Heart left ventricle (tissue), 16 donors: ENCODE measurements around the gene FBXO33. TPM values are rescaled to one million over a fixed set of nuclear protein-coding genes. Genes with fewer than 3 reads are reported as not detected.
"Not testable (repeated sequence)": the region's sequence is repeated elsewhere in the genome, so short reads cannot be mapped to it uniquely, and the experiment has no call there.

Source experiments
- ATAC-seq, 4 donors: fragments of 200-7000 bp; cut with Tn5 transposase; one replicate each; pipeline ENCODE4 v1.9.1; 2020 to 2022; ENCODE audit warnings: moderate library complexity in 4 of 4, mild to moderate bottlenecking in 3 of 4, moderate number of reproducible peaks in 1 of 4
- DNase-seq, 5 donors: peaks; one replicate each; pipeline ENCODE4 v3.0.0-alpha.2; 2020
- H3K27ac ChIP-seq, 12 donors: fragments of 200-600 bp; sonication (generic) in 4 of 12; one replicate each; pipeline versions ENCODE4 v1.5.0 to v1.8.0; 2016 to 2022; ENCODE audit warnings: mild to moderate bottlenecking in 2 of 12
- H3K27me3 ChIP-seq, 9 donors: fragments of 200-600 bp; sonication (generic) in 2 of 9; one replicate each; pipeline versions ENCODE4 v1.5.1 to v1.8.0; 2016 to 2022; ENCODE audit warnings: mild to moderate bottlenecking in 3 of 9
- H3K36me3 ChIP-seq, 9 donors: fragments of 200-600 bp; sonication (generic) in 2 of 9; one replicate each; pipeline versions ENCODE4 v1.5.0 to v1.8.0; 2018 to 2022; ENCODE audit warnings: mild to moderate bottlenecking in 2 of 9
- H3K4me1 ChIP-seq, 12 donors: fragments of 200-600 bp; sonication (generic) in 4 of 12; one replicate each; pipeline versions ENCODE4 v1.5.0 to v1.8.0; 2016 to 2022; ENCODE audit warnings: mild to moderate bottlenecking in 3 of 12
- H3K4me3 ChIP-seq, 12 donors: fragments of 200-600 bp; sonication (generic) in 4 of 12; one replicate each; pipeline versions ENCODE4 v1.5.0 to v1.8.0; 2017 to 2022; ENCODE audit warnings: mild to moderate bottlenecking in 9 of 12, moderate library complexity in 4 of 12
- H3K9me3 ChIP-seq, 12 donors: fragments of 200-600 bp; sonication (generic) in 4 of 12; one replicate each; pipeline versions ENCODE4 v1.5.0 to v1.8.0; 2016 to 2022; ENCODE audit warnings: mild to moderate bottlenecking in 1 of 12
- POLR2A ChIP-seq, 2 donors: fragments of 450-650 bp; IDR thresholded peaks; one replicate each; pipeline ENCODE4 v1.6.1; 2017; ENCODE audit warnings: antibody characterized with exemption in 2 of 2, mild to moderate bottlenecking in 2 of 2, moderate library complexity in 2 of 2
- WGBS, 4 donors: extraction: QIAGEN DNeasy Blood & Tissue Kit in 2 of 4; methylation state at CpG; one replicate each; pipeline versions ENCODE4 v1.1.5 to v1.1.7; 2013 to 2018; 5-methylcytosine and 5-hydroxymethylcytosine counted together
- intact Hi-C, 10 donors: fragments of 100-400 bp; cut with DNase I; formaldehyde crosslinking; loops; one replicate each; pipeline versions ENCODE4 v1.11.1 to v1.14.2; 2022
- polyA plus RNA-seq, 2 donors: library from polyadenylated mRNA; stranded (reverse); fragments of 200-250 nt; gene quantifications; one replicate each; pipeline ENCODE4 v1.2.3, GENCODE V29; 2013
- total RNA-seq, 9 donors: library from RNA; depleted of rRNA in 2 of 9; stranded (reverse); fragments of >200 nt in 2 of 9; fragmentation: NEBNext Ultra II Directional in 3 of 9; extraction: Animal tissue kit (Norgen Biotek cat#: 25700) in 3 of 9; gene quantifications; one replicate each; pipeline versions ENCODE4 v1.1.0 to v1.2.4, GENCODE V29; 2016 to 2023
- TF ChIP-seq, protein P1 (sequence below), 12 donors: fragments of 200-600 bp; sonication (generic) in 4 of 12; IDR thresholded peaks; one replicate each; pipeline versions ENCODE4 v1.5.0 to v1.8.0; 2018 to 2022; ENCODE audit warnings: antibody characterized with exemption in 12 of 12, mild to moderate bottlenecking in 5 of 12
- donor health status: ischemic (EF 13 %, LVEDD 7.1; RV severe dilation, severe dysfunction).
- donor health status: healthy with polysubstance abuse.
- donor health status: DM: no; HTN: yes; CAD: no.
- donor health status: DM: no; HTN: no; CAD: no.
- donor health status: ischemic (EF 25% LVEDD 6.9; RV normal size, moderate dysfunction).
- donor health status: ischemic (EF 25% LVEDD 5.7; RV mildly dilated, moderate dysfunction).
- donor health status: healthy.
- donor health status: DM: yes; HTN: yes; CAD: no.
- donor health status: ischemic (EF 35%, LVEDD 5.7; RV mildly dilated, moderate dysfunction).
- donor health status: nonischemic (EF 11% LVEDD 7.7; RV severe dilation, severe dysfunction).
- donor health status: DM: yes; HTN: yes; CAD: no.
- donor health status: PGD.
- donor health status: ischemic (EF 29% LVEDD 5.4; RV normal size, mild dysfunction).
- donor health status: nonischemic (EF 23%, LVEDD 6.1; RV moderate dilation, normal function).

Gene FBXO33
- total and polyA plus RNA-seq, 11 donors = 2.5 to 8.4 (median 5.8) TPM

DNA sequence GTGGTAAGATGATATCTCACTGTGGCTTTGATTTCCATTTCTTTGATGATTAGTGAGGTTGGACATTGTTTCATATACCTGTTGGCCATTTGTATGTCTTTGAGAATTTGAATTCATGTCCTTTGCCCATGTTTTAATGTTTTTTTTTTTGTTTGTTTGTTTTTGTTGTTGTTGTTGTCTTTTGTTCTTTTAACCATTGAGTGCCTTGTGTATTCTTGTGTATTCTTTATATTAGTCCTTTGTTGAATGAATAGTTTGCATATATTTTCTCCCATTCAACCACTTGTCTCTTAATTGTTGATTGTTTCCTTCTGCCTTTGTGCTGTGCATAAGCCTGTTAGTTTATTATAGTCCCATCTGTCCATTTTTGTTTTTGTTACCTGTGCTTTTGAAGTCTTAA lies 71.9 kb downstream of the FBXO33 start:
- TF ChIP-seq, protein P1, sequence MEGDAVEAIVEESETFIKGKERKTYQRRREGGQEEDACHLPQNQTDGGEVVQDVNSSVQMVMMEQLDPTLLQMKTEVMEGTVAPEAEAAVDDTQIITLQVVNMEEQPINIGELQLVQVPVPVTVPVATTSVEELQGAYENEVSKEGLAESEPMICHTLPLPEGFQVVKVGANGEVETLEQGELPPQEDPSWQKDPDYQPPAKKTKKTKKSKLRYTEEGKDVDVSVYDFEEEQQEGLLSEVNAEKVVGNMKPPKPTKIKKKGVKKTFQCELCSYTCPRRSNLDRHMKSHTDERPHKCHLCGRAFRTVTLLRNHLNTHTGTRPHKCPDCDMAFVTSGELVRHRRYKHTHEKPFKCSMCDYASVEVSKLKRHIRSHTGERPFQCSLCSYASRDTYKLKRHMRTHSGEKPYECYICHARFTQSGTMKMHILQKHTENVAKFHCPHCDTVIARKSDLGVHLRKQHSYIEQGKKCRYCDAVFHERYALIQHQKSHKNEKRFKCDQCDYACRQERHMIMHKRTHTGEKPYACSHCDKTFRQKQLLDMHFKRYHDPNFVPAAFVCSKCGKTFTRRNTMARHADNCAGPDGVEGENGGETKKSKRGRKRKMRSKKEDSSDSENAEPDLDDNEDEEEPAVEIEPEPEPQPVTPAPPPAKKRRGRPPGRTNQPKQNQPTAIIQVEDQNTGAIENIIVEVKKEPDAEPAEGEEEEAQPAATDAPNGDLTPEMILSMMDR (IDR thresholded peaks at IDR 0.05) = no peak
- TF ChIP-seq POLR2A (IDR thresholded peaks at IDR 0.05) = no peak
- H3K4me1 ChIP-seq = peaks cover 0 to 3% (median 0%) of the 10 kb centered on the region in 12 donors
- H3K9me3 ChIP-seq = peaks cover 0 to 38% (median 15%) of the 10 kb centered on the region in 12 donors
- H3K27ac ChIP-seq = no peak overlapping the region
- H3K4me3 ChIP-seq = no peak overlapping the region
- no peaks in the 10 kb centered on the region for H3K27me3 ChIP-seq
- intact Hi-C loops = loop anchor here in 3 of 10 donors (10.0 kb wide), 1 partner anchor 256 kb away; the partner anchor contains the start of gene SEC23A (in 3 of the 3)
- ATAC-seq (no peak), DNase-seq (no peak)
- peaks cover 0 to 38% (median 3%) of the 10 kb centered on the region in 9 donors for H3K36me3 ChIP-seq

DNA sequence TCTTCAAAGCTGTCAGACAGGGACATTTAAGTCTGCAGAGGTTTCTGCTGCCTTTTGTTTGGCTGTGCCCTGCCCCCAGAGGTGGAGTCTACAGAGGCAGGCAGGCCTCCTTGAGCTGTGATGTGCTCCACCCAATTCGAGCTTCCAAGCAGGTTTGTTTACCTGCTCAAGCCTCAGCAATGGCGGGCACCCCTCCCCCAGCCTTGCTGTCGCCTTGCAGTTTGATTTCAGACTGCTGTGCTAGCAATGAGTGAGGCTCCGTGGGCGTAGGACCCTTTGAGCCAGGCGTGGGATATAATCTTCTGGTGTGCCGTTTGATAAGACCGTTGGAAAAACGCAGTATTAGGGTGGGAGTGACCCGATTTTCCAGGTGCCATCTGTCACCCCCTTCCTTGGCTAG lies 73.2 kb downstream of the FBXO33 start:
- 84 to 93% (median 90%) methylated on average over 9 to 10 of the region's 10 CpGs for WGBS, 4 donors
- not testable (repeated sequence) for H3K27ac ChIP-seq

GRCh38 chr14:39351708-39352107 lies 80.5 kb downstream of the FBXO33 start:
- no peak overlapping the region for H3K27ac ChIP-seq
- 96 to 98% (median 97%) methylated on average over 9 of the region's 9 CpGs for WGBS, 4 donors
- peaks cover 0 to 51% (median 35%) of the 10 kb centered on the region in 9 donors for H3K36me3 ChIP-seq
- H3K27me3 ChIP-seq = no peaks in the 10 kb centered on the region
- intact Hi-C loops = no loop called here
- no peak for DNase-seq
- no peak overlapping the region for H3K4me3 ChIP-seq
- peaks cover 0 to 9% (median 0%) of the 10 kb centered on the region in 12 donors for H3K9me3 ChIP-seq
- ATAC-seq = no peak
- no peaks in the 10 kb centered on the region for H3K4me1 ChIP-seq
- no peak for TF ChIP-seq POLR2A (IDR thresholded peaks at IDR 0.05)
- TF ChIP-seq, protein P1 (IDR thresholded peaks at IDR 0.05) = no peak

More for the DNA sequence above, 73.2 kb downstream of the FBXO33 start:
- H3K9me3 ChIP-seq = peaks cover 0 to 25% (median 3%) of the 10 kb centered on the region in 12 donors
- H3K4me3 ChIP-seq, intact Hi-C loops, ATAC-seq, DNase-seq, H3K27me3 ChIP-seq, H3K4me1 ChIP-seq: not testable (repeated sequence)
- H3K36me3 ChIP-seq = peaks cover 0 to 30% (median 3%) of the 10 kb centered on the region in 9 donors

- ATAC-seq (no peak), DNase-seq (no peak)
- Histone ChIP-seq H3K36me3 (peaks cover 3 to 59% (median 42%) of the 10 kb centered on the region in 9 donors), H3K4me3 (no peak overlapping the region), H3K4me1 (no peaks in the 10 kb centered on the region), H3K9me3 (peaks cover 0 to 9% (median 0%) of the 10 kb centered on the region in 12 donors), H3K27ac (no peak overlapping the region), H3K27me3 (no peaks in the 10 kb centered on the region)
- intact Hi-C loops = no loop called here
- WGBS, 4 donors = 93 to 96% (median 94%) methylated on average over 3 of the region's 3 CpGs
- TF ChIP-seq, protein P1 (IDR thresholded peaks at IDR 0.05) = no peak
- no peak for TF ChIP-seq POLR2A (IDR thresholded peaks at IDR 0.05)
Observed at GRCh38 chr14:39350866-39351265, 81.4 kb downstream of the FBXO33 start.

Other genes with a start within 250 kb of the FBXO33 start
- 10 to 100 TPM; 14.8 to 31.8 (median 20.4) TPM for gene MIA2, start 198.5 kb downstream of the FBXO33 start, total RNA-seq
- gene MIA2, start 198.5 kb downstream of the FBXO33 start, polyA plus RNA-seq = 10 to 100 TPM in 1 of 2 donors, 1 to 10 TPM in 1; 9.3 to 18.6 TPM